HepG2 (cell line): Measurements from ENCODE around the gene WNT10A. TPM values are rescaled to one million over a fixed set of nuclear protein-coding genes. Genes with fewer than 3 reads are reported as not detected.

Experiments used
- BCL6 ChIP-seq: IDR thresholded peaks from 2 replicates; pipeline ENCODE4 v1.6.1; 2016; ENCODE audit warnings: missing genetic modification reagents, missing compliant biosample characterization
- HDAC1 ChIP-seq: sonication (generic); formaldehyde crosslinking; IDR thresholded peaks from 2 replicates; pipeline ENCODE4 v1.5.1; 2020; ENCODE audit warnings: mild to moderate bottlenecking, missing genetic modification reagents
- HES4 ChIP-seq: sonication (generic); formaldehyde crosslinking; IDR thresholded peaks from 2 replicates; pipeline ENCODE4 v1.9.0; 2021; ENCODE audit warnings: mild to moderate bottlenecking, missing genetic modification reagents, borderline replicate concordance
- ISL2 ChIP-seq: sonication (generic); formaldehyde crosslinking; IDR thresholded peaks from 2 replicates; pipeline ENCODE4 v1.5.0; 2020; ENCODE audit warnings: missing genetic modification reagents
- SIN3B ChIP-seq: fragments of 150-350 bp; IDR thresholded peaks from 2 replicates; pipeline ENCODE4 v1.6.1; 2014; ENCODE audit warnings: low read length
- TAF15 ChIP-seq: fragments of 200-400 bp; formaldehyde crosslinking; IDR thresholded peaks from one replicate; pipeline ENCODE4 v1.6.1; 2018; ENCODE audit warnings: mild to moderate bottlenecking, low read depth, low read length; ENCODE audit not compliant: poor library complexity, severe bottlenecking
- TBX2 ChIP-seq: sonication (generic); formaldehyde crosslinking; IDR thresholded peaks from 2 replicates; pipeline ENCODE4 v1.5.0; 2020; ENCODE audit warnings: missing genetic modification reagents, mild to moderate bottlenecking, borderline replicate concordance
- ZKSCAN8 ChIP-seq: IDR thresholded peaks from 2 replicates; pipeline ENCODE4 v1.6.1; 2016; ENCODE audit warnings: borderline replicate concordance, missing genetic modification reagents, missing compliant biosample characterization
- ZNF12 ChIP-seq: sonication (generic); formaldehyde crosslinking; IDR thresholded peaks from 2 replicates; pipeline ENCODE4 v1.5.0; 2020; ENCODE audit warnings: missing genetic modification reagents
- ZNF33A ChIP-seq: sonication (generic); formaldehyde crosslinking; IDR thresholded peaks from 2 replicates; pipeline ENCODE4 v1.5.1; 2020; ENCODE audit warnings: missing genetic modification reagents, mild to moderate bottlenecking, moderate library complexity, borderline replicate concordance
- ZNF510 ChIP-seq: sonication (generic); formaldehyde crosslinking; IDR thresholded peaks from 2 replicates; pipeline ENCODE4 v1.4.0; 2020; ENCODE audit warnings: low read depth, mild to moderate bottlenecking, missing genetic modification reagents
- ZNF563 ChIP-seq: sonication (generic); formaldehyde crosslinking; IDR thresholded peaks from 2 replicates; pipeline ENCODE4 v1.8.0; 2022; ENCODE audit warnings: mild to moderate bottlenecking, moderate library complexity, missing genetic modification reagents
- ZSCAN29 ChIP-seq: sonication (generic); formaldehyde crosslinking; conservative IDR thresholded peaks from 2 replicates; pipeline ENCODE4 v1.4.0; 2020; ENCODE audit warnings: mild to moderate bottlenecking, missing genetic modification reagents
- polyA plus RNA-seq, 8 experiments: library from polyadenylated mRNA; depleted of rRNA in 3 of 8; stranded (reverse) in 7 of 8; unstranded in 1 of 8; fragments of >200 nt; fragmentation: Illumina TruSeq in 4 of 8; extraction: Trizol in 4 of 8; gene quantifications; 2 replicates each; pipeline versions ENCODE4 v1.2.1 to v1.2.3, GENCODE V29; 2011 to 2016; ENCODE audit warnings: low read depth in 4 of 8, missing spikeins in 1 of 8, mixed read lengths in 1 of 8; ENCODE audit not compliant: insufficient read depth in 1 of 8
- total RNA-seq, 5 experiments: library from RNA; depleted of rRNA; stranded (reverse); fragments of >200 nt; fragmentation: Illumina TruSeq; extraction: Trizol; gene quantifications; 2 replicates each; pipeline ENCODE4 v1.2.3, GENCODE V29; 2016; ENCODE audit warnings: low read depth in 1 of 5
- TF ChIP-seq, protein P1 (sequence below): sonication (generic); formaldehyde crosslinking; IDR thresholded peaks from 2 replicates; pipeline ENCODE4 v1.4.0; 2020; ENCODE audit warnings: mild to moderate bottlenecking, missing genetic modification reagents
- TF ChIP-seq, protein P2 (sequence below): sonication (generic); formaldehyde crosslinking; IDR thresholded peaks from 2 replicates; pipeline ENCODE4 v1.4.0; 2020; ENCODE audit warnings: missing genetic modification reagents
- TF ChIP-seq, protein P3 (sequence below): sonication (generic); formaldehyde crosslinking; IDR thresholded peaks from 2 replicates; pipeline ENCODE4 v1.4.0; 2020; ENCODE audit warnings: missing genetic modification reagents

The WNT10A gene
- total and polyA plus RNA-seq, 2 of the 13 experiments (the other 11 are each of a cell fraction or from before 2014, with no cell fraction given), result 0.03 TPM; not detected in 1

DNA sequence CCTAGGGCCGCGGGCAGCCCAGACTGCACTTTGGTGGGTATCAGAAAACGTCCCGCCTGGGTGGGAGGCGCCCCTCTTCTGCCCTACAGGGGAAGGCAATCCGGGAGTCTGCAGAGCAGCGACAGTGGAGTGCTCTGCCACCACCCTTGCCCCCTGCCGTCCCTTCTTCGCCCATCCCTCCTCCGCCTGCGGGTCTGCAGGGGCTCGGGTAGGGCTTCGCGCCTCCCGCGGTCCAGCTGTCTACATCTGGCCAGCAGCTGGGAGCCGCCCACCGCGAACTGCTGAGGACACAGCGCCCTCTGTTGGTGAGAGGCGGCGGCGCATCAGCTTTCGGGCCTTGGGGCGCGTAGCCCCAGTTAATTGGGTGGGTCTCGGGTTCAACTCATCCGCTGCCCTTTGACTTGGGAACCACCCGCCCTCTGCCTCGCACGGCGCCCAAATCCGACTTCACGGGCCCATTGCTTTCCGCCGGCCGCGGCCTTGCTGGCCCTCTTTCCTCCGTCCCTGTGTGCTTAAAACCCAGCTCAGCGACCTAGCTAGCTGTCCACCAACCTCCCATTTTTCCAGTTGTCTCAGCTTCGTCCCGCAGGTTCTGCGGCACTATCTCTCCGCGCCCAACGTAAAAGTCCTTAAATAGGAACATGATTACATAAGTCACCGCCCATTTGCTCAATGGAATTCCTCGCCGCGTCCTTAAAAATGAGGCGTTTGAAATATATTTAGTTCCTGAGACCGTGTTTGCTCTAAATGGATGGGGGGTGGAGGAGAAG lies 17.6 kb downstream of the WNT10A start (continued):
- TF ChIP-seq ISL2 (CRISPR knock-in tag) (0 out of 2 replicates have a peak, but pooled peaks have one; percentile 38), TBX2 (CRISPR knock-in tag) (no peak; the same call in 1 of the 2 replicates), ZNF12 (CRISPR knock-in tag) (0 out of 2 replicates have a peak, but pooled peaks have one; percentile 30), SIN3B (no peak; the same call in 1 of the 2 replicates), ZNF563 (peak; percentile 40; the same call in 1 of the 2 replicates), ZNF33A (CRISPR knock-in tag) (no peak), ZKSCAN8 (no peak), BCL6 (CRISPR knock-in tag) (0 out of 2 replicates have a peak, but pooled peaks have one; percentile 13), HES4 (CRISPR knock-in tag) (no peak; the same call in 1 of the 2 replicates), ZSCAN29 (no peak; the same call in 1 of the 2 replicates), TAF15 (peak; percentile 71), HDAC1 (CRISPR knock-in tag) (peak; percentile 24; the same call in 1 of the 2 replicates), ZNF510 (CRISPR knock-in tag) (0 out of 2 replicates have a peak, but pooled peaks have one; percentile 81)
- TF ChIP-seq, protein P1, sequence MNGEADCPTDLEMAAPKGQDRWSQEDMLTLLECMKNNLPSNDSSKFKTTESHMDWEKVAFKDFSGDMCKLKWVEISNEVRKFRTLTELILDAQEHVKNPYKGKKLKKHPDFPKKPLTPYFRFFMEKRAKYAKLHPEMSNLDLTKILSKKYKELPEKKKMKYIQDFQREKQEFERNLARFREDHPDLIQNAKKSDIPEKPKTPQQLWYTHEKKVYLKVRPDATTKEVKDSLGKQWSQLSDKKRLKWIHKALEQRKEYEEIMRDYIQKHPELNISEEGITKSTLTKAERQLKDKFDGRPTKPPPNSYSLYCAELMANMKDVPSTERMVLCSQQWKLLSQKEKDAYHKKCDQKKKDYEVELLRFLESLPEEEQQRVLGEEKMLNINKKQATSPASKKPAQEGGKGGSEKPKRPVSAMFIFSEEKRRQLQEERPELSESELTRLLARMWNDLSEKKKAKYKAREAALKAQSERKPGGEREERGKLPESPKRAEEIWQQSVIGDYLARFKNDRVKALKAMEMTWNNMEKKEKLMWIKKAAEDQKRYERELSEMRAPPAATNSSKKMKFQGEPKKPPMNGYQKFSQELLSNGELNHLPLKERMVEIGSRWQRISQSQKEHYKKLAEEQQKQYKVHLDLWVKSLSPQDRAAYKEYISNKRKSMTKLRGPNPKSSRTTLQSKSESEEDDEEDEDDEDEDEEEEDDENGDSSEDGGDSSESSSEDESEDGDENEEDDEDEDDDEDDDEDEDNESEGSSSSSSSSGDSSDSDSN (CRISPR knock-in tag), result peak; percentile 45; the same call in 1 of the 2 replicates
- TF ChIP-seq, protein P2, sequence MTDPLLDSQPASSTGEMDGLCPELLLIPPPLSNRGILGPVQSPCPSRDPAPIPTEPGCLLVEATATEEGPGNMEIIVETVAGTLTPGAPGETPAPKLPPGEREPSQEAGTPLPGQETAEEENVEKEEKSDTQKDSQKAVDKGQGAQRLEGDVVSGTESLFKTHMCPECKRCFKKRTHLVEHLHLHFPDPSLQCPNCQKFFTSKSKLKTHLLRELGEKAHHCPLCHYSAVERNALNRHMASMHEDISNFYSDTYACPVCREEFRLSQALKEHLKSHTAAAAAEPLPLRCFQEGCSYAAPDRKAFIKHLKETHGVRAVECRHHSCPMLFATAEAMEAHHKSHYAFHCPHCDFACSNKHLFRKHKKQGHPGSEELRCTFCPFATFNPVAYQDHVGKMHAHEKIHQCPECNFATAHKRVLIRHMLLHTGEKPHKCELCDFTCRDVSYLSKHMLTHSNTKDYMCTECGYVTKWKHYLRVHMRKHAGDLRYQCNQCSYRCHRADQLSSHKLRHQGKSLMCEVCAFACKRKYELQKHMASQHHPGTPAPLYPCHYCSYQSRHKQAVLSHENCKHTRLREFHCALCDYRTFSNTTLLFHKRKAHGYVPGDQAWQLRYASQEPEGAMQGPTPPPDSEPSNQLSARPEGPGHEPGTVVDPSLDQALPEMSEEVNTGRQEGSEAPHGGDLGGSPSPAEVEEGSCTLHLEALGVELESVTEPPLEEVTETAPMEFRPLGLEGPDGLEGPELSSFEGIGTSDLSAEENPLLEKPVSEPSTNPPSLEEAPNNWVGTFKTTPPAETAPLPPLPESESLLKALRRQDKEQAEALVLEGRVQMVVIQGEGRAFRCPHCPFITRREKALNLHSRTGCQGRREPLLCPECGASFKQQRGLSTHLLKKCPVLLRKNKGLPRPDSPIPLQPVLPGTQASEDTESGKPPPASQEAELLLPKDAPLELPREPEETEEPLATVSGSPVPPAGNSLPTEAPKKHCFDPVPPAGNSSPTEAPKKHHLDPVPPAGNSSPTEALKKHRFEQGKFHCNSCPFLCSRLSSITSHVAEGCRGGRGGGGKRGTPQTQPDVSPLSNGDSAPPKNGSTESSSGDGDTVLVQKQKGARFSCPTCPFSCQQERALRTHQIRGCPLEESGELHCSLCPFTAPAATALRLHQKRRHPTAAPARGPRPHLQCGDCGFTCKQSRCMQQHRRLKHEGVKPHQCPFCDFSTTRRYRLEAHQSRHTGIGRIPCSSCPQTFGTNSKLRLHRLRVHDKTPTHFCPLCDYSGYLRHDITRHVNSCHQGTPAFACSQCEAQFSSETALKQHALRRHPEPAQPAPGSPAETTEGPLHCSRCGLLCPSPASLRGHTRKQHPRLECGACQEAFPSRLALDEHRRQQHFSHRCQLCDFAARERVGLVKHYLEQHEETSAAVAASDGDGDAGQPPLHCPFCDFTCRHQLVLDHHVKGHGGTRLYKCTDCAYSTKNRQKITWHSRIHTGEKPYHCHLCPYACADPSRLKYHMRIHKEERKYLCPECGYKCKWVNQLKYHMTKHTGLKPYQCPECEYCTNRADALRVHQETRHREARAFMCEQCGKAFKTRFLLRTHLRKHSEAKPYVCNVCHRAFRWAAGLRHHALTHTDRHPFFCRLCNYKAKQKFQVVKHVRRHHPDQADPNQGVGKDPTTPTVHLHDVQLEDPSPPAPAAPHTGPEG, result no peak; the same call in 1 of the 2 replicates
- TF ChIP-seq, protein P3, sequence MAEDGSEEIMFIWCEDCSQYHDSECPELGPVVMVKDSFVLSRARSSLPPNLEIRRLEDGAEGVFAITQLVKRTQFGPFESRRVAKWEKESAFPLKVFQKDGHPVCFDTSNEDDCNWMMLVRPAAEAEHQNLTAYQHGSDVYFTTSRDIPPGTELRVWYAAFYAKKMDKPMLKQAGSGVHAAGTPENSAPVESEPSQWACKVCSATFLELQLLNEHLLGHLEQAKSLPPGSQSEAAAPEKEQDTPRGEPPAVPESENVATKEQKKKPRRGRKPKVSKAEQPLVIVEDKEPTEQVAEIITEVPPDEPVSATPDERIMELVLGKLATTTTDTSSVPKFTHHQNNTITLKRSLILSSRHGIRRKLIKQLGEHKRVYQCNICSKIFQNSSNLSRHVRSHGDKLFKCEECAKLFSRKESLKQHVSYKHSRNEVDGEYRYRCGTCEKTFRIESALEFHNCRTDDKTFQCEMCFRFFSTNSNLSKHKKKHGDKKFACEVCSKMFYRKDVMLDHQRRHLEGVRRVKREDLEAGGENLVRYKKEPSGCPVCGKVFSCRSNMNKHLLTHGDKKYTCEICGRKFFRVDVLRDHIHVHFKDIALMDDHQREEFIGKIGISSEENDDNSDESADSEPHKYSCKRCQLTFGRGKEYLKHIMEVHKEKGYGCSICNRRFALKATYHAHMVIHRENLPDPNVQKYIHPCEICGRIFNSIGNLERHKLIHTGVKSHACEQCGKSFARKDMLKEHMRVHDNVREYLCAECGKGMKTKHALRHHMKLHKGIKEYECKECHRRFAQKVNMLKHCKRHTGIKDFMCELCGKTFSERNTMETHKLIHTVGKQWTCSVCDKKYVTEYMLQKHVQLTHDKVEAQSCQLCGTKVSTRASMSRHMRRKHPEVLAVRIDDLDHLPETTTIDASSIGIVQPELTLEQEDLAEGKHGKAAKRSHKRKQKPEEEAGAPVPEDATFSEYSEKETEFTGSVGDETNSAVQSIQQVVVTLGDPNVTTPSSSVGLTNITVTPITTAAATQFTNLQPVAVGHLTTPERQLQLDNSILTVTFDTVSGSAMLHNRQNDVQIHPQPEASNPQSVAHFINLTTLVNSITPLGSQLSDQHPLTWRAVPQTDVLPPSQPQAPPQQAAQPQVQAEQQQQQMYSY (CRISPR knock-in tag), result no peak
